Activated naive CD4-positive, alpha-beta T cell (primary cell): ENCODE results near the gene ZBTB17.
"Not testable (repeated sequence)": the region's sequence is repeated elsewhere in the genome, so short reads cannot be mapped to it uniquely, and the experiment has no call there.

Experiments used
- DNase-seq, 4 experiments: peaks; one replicate each; lab custom pipeline; 2025; lab: John Stamatoyannopoulos, UW

The ZBTB17 gene

GRCh38 chr1:15988856-15989736, 13.2 kb upstream of the ZBTB17 start:
- DNase-seq, result no peak

- no peak for DNase-seq
These were observed 9.9 kb upstream of the ZBTB17 start for GRCh38 chr1:15985611-15986297.

- DNase-seq, result no peak
These were observed 7.4 kb upstream of the ZBTB17 start for GRCh38 chr1:15983275-15983674.

- no peak for DNase-seq
These were observed 5.8 kb upstream of the ZBTB17 start for GRCh38 chr1:15981679-15982078.

DNA sequence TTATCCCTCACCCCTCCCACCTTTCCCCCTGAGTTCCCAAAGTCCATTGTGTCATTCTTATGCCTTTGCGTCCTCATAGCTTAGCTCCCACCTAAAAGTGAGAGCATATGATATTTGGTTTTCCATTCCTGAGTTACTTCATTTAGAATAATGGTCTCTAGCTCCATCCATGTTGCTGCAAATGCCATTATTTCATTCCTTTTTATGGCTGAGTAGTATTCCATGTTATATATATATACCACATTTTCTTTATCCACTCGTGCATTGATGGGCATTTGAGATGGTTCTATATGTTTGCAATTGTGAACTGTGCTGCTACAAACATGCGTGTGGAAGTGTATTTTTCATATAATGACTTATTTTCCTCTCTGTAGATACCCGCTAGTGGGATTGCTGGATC, 2.0 kb upstream of the ZBTB17 start:
- DNase-seq, result not testable (repeated sequence)

DNA sequence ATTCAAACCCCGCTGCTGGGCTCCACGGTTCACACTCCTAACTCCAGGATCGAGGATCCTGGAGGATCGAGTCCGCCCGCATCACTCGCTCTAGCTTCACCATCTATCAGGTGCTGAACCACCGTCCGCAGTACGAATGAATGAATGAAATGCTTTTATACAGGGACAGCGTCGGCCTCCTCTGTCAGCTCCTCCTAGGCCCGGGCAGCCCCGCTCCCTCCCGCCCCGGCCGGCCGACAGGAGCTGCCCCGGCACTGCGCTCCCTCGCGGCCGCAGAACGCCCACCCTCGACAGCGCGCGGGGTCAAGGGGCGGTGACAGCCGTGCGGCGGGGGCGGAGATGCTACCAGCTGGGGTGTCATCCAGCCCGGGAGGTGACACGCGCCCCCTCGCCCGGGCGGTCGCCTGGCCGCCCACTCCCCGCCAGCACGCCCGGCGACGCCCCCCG, 520 bp downstream of the ZBTB17 start:
- peak; percentile 29 to 55 (median 46) for DNase-seq

- DNase-seq, result no peak
These were observed 1.0 kb downstream of the ZBTB17 start for GRCh38 chr1:15974855-15975254.

DNA sequence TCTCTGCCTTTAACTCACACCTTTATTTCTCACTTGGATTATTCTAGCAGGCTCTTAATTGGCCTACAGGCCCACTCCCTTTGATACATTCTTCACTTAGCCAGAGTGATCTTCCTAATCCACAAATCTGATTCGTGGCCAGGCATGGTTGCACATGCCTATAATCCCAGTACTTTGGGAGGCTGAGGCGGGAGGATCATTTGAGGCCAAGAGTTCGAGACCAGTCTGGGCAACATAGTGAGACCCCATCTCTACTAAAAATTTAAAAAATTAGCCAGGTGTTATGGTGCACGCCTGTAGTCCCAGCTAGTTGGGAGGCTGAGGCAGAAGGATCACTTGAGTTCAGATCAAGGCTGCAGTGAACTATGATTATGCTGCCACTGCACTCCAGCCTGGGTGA, 2.1 kb downstream of the ZBTB17 start:
- no peak for DNase-seq

- no peak for DNase-seq
These were observed 3.5 kb downstream of the ZBTB17 start for GRCh38 chr1:15972409-15972808.

DNA sequence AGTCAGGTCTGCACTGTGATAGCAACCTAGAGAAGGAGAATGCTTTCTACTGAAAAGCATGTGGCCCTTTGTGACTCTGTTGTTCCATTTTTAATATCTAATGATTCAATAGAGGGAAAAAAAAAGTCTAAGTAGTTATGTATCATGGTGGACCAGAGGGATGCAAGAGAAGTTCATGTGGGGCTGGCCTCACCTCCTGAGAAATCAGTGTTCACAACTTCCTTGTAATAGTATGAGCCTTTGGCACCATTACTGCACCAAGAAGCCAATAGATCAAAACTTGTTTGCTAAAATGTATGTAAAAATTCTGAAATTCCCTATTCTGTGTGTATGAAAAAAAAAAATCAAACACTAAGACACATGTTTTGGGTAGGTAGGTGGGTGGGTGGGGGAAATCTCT, 5.0 kb downstream of the ZBTB17 start:
- no peak for DNase-seq

DNA sequence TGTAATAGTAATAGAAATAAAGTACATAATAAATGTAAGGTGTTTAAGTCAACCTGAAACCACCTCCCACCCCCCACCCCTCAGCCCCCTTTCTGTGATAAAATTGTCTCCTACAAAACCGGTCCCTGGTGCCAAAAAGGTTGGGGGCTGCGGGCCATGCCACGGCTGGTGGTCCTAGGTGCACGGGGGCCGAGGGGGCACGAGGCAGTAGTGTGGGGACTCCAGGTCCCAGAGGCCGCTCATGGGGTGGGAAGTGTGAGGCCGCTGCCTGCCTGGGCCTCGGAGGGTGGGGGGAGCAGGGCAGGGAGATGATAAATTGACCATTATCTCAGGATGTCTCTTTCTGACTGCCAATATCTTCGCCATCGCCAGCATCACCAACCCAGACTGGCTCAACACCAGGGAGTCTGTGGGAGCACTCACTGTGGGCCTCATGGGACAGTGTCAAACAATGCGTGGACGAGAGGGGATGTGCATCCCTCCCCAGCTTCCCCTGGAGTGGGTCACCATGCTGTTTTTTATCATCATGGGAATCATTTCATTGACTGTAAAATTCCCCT, 6.5 kb downstream of the ZBTB17 start:
- no peak for DNase-seq

GRCh38 chr1:15968172-15968571, 7.7 kb downstream of the ZBTB17 start:
- no peak for DNase-seq

GRCh38 chr1:15966956-15967344, 9.0 kb downstream of the ZBTB17 start:
- DNase-seq, result no peak

- peak in 2 of 4 experiments; percentile 39 to 41 for DNase-seq
These were observed 9.6 kb downstream of the ZBTB17 start for GRCh38 chr1:15966081-15966955.

DNA sequence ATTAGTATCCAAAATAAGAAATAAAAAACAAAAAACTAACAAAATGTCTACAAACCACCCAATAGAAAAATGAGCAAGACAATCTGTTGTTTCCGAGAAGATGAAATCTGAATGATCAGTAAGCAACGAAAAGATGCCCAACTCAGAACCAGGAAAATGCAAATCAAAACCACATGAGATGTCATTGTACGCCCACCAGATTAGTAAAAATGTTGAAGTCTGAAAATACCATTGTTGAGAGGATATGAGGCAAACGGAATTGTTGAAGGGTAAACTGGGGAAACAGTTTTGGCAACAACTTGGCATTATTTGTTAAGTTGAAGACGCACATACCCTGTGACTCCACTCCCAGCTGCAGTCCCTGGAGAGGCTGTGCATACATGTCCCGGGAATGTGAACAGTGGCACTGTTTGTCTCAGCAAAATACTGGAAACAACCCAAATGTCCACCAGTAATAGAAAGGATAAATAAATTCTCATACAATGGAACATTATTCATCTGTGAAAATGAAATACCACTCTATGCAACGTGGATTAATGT, 10.6 kb downstream of the ZBTB17 start:
- no peak for DNase-seq

GRCh38 chr1:15963968-15964648, 11.8 kb downstream of the ZBTB17 start:
- no peak for DNase-seq

DNA sequence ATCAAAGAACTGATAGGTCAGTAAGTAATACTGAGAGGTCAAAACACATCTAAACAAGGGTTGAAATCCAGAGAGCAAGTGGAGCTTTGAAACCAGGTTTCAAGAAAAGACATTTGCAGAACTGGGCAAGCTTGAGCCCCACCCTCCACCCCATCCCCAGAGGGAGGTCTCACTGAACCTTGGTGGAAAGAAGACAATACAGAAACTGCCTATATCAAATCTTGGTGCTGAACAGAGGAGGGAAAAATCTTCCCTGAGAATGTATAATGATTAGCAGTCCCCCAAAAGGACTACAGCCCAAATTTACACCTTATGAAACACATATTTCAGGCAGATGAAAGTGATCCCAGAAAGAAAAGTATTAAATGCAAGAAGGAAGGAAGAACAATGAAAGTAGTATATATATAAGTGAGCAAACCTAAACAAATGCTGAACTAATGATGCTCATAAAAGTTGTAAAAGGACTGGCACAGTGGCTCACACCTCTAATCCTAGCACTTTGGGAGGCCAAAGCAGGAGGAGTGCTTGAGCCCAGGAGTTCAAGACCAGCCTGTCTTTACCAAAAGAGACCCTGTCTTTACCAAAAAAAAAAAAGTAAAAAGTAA, 12.4 kb downstream of the ZBTB17 start:
- DNase-seq, result no peak

DNA sequence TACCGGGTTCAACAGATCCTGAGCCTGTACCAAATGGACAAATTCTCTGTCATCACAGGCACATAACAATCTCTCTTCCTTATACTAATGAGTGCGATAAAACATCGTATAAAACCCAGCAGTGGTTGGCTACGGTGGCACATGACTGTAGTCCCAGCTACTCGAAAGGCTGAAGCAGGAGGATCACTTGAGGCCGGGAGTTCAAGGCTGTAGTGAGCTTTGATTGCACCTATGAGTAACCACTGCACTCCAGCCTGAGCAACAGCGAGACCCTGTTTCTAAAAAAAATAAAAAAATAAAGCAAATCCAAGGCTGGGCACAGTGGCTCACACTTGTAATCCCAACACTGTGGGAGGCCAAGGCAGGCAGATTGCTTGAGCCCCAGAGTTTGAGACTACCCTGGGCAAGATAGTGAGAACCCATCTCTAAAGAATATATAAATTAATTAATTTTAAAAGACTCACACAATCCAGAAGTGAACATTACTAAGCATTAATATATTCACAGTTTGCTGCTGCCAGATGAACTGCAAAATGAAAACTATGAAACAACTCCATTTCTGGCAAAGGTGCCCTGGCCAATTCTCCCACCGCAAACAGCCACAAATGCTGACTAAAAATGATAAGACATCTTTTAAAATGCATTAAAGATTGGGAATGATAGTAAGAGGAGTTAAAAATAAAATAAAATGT, 13.1 kb downstream of the ZBTB17 start:
- DNase-seq, result no peak

DNA sequence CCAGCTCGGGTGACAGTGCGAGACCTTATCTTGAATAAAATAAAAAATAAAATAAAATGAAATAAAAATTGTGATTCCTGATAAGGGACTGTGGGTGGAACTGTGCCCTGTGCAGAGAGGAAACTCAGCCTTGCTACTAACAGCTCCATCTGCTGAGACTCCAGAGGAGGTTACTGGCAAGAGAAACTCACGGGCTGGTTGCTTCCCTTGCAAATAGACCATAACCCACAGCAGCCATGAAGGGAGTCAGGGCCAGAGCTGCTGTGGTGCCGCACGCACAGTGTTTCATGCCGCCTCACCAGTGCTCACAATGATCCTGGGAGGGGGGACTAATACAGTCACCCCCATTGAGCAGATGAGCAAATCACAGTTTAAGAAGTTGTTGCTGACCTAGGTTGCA, 13.7 kb downstream of the ZBTB17 start:
- DNase-seq, result no peak

- DNase-seq, result no peak
These were observed 14.4 kb downstream of the ZBTB17 start for GRCh38 chr1:15961492-15961891.
